ENCODE measurements around the gene ZRANB1.

- TF ChIP-seq CTCF (IDR thresholded peaks at IDR 0.05) (no peak), POLR2A (IDR thresholded peaks at IDR 0.05) (no peak)
Measured at GRCh38 chr10:124996127-124996853, 54.4 kb downstream of the ZRANB1 start.

All from transverse colon (tissue), 3 donors.